ENCODE measurements around the gene MAG. TPM values are rescaled to one million over a fixed set of nuclear protein-coding genes. Genes with fewer than 3 reads are reported as not detected.
"Not testable (repeated sequence)": the region's sequence is repeated elsewhere in the genome, so short reads cannot be mapped to it uniquely, and the experiment has no call there.

MAG gene
- total RNA-seq, 1 donor = 0.27 TPM

DNA sequence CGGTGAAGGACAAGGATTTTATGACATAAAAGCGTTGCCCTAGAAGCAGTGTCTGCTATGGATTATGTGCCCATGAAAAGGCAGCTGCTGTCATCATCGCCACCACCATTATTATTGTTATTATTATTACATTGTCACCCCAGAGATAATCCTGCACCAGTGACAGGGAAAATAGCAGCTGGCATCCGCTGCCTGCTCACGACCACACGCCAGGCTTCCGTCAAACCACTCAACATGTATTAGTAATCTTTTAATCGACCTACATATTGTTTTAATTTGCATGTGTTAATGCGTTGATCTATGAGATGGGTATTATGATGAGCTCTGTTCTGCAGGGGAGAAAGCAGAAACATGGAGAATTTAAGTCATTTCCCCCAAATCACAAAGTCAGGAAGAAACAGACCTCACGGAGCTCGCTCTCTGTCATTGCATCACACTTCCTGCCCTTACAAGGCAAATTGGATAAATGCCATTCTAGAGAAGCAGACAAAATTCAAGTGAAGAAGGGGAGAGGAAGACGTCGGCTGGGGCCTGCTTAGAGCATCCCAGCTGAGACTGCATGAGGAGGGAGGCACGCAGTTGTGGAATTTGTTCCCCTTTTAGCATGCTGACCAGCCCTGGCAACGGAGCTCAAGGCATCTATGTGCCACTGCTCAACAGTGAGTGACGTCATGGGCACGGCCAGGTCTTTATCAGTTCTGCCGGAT is 66.1 kb downstream of the MAG start, which contains the start of gene FFAR3:
TSS of gene FFAR3 (plus strand) at position 594 of the 707 bp plus-strand sequence. CDS start 431 bp downstream, outside the sequence.
- DNase-seq (ENCODE audit: low read depth in 2 of 3, low spot score in 2 of 3) = peak in 2 of 3 donors; percentile 50 to 66

DNA sequence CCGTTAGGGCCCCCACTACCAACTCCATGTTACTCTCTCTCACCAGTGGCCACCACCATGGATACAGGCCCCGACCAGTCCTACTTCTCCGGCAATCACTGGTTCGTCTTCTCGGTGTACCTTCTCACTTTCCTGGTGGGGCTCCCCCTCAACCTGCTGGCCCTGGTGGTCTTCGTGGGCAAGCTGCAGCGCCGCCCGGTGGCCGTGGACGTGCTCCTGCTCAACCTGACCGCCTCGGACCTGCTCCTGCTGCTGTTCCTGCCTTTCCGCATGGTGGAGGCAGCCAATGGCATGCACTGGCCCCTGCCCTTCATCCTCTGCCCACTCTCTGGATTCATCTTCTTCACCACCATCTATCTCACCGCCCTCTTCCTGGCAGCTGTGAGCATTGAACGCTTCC is 66.9 kb downstream of the MAG start:
- DNase-seq (ENCODE audit: low read depth in 2 of 3, low spot score in 2 of 3) = not testable (repeated sequence)

DNA sequence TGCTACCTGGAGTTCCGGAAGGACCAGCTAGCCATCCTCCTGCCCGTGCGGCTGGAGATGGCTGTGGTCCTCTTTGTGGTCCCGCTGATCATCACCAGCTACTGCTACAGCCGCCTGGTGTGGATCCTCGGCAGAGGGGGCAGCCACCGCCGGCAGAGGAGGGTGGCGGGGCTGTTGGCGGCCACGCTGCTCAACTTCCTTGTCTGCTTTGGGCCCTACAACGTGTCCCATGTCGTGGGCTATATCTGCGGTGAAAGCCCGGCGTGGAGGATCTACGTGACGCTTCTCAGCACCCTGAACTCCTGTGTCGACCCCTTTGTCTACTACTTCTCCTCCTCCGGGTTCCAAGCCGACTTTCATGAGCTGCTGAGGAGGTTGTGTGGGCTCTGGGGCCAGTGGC is 67.4 kb downstream of the MAG start:
- not testable (repeated sequence) for DNase-seq (ENCODE audit: low read depth in 2 of 3, low spot score in 2 of 3)

DNA sequence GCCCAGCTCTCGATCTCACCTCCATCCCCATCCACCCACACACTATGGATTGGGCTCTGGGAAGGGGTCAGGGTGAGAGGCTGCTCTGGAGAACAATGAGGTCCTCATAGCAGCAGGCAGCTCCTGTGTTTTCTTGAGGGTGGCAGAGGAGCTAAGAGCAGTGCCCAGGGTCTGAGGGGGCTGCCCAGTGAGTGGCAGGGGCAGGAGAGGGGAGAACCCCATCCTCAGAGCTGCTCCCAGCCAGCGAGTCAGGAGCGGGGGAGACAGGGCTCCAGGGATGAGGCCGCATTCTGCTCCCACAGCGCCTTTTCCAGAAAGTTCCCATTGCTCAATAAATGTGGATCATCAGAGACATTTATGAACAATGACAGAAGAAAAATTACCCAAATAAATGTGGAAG is 68.1 kb downstream of the MAG start:
- not testable (repeated sequence) for DNase-seq (ENCODE audit: low read depth in 2 of 3, low spot score in 2 of 3)

DNA sequence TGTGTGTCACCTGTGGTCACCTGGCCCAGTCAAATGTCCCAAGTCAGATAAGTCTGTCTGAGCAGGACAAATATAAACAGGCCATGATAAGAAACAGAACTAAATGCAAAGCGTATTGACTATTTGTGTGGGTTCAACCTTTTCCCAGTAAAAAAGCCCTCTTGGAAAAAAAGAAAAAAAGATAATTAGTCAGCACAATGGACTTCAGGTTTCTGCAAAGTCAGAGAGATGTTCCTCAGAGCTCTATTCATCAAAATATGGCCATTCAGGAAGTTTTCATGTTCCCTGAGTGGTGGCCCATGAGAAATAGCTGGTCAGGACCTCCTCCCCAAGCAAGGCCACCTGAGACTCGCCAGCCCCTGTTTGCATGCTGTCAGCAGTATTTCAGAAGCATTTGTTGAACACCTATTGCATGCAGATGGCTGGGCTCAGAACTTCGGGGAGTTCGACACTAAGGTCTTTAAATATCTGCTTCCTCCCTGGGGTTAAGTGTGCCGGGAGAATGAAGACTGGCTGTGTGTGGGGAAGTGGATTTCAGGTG is 69.0 kb downstream of the MAG start:
- no peak for DNase-seq (ENCODE audit: low read depth in 2 of 3, low spot score in 2 of 3)

DNA sequence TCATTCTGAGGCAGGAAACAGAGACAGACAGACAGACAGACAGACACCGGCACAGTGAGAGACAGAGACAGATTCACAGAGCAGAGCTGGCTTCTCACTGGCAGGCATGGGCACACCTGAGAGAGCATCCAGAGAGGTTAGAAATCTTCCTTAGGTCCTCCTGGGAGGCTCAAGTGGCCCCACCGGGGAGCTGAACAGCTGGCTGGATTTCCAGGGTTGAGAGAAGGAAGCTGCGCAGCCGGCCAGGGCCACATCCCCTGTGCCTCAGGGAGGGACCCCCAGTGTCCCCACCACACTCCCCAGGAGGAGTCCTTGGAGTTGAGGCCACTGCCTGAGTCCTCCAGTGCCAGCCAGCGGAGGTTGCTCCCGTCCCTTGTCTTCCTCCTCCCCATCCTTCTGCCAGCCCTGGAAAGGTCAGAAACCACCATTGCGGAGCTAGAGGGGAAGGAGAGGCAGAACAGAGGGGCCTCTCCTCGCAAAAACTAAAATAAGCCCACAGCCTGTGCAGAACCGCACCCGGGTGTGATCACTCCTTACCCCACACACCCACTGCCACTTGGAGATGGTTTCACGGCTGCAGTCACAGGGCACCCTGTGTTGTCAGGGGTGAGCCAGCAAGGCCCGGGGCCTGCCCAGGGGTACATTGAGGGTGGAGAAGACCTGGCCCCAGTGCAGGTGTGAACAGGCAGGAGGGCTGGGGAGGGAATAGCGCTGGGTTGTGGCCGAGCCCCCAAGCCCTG is 70.5 kb downstream of the MAG start:
- DNase-seq (ENCODE audit: low read depth in 2 of 3, low spot score in 2 of 3) = no peak

DNA sequence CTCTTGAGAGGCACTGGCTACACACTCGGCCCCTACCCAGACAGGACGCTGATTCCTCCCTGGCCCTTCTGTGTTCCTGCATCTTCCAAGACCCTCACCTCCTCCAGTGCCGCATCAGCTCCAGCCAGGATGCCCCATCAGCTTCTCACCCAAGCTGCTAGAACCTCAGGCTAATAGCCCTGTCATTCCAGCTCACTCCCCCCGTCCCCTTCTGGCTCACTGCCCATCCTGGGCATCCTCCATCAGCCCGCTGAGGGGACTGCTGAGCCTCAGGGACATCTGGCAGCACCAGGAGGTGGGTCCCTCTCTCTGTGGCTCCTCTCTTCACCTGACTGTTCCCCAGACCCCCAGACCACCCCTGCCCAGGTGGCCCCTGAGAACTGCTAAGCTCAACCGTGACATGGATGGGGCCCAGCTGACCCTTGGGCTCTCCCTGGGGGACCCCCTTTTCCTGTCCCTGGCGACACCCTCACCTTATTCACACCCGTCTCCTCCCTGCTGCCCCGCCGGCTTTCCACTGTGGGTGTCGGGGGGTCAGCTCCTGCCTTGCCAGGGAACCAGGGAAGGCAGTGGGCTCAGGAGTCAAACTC is 71.1 kb downstream of the MAG start:
- no peak for DNase-seq (ENCODE audit: low read depth in 2 of 3, low spot score in 2 of 3)

Other genes with a start within 250 kb of the MAG start
- 0.81 TPM for gene FXYD3, start 176.3 kb upstream of the MAG start, total RNA-seq
- 0.27 TPM for gene LGI4, start 157.1 kb upstream of the MAG start, total RNA-seq
- not detected for gene FXYD1, start 153.3 kb upstream of the MAG start, total RNA-seq
- not detected for gene FXYD7, start 148.9 kb upstream of the MAG start, total RNA-seq
- 319 TPM for gene FXYD5, start 137.4 kb upstream of the MAG start, total RNA-seq
- gene FAM187B, start 63.4 kb upstream of the MAG start, total RNA-seq = not detected
- 14.3 TPM for gene LSR, start 43.2 kb upstream of the MAG start, total RNA-seq
- 160 TPM for gene USF2, start 23.2 kb upstream of the MAG start, total RNA-seq
- 0.27 TPM for gene HAMP, start 9.6 kb upstream of the MAG start, total RNA-seq
- 11.0 TPM for gene CD22, start 37.0 kb downstream of the MAG start, total RNA-seq
- gene FFAR1, start 55.7 kb downstream of the MAG start, total RNA-seq = 0.27 TPM
- 0.54 TPM for gene FFAR3, start 66.3 kb downstream of the MAG start, total RNA-seq
- gene GPR42, start 78.9 kb downstream of the MAG start, total RNA-seq = not detected
- 0.54 TPM for gene FFAR2, start 156.1 kb downstream of the MAG start, total RNA-seq
- gene KRTDAP, start 198.3 kb downstream of the MAG start, total RNA-seq = not detected
- 1.6 TPM for gene DMKN, start 221.5 kb downstream of the MAG start, total RNA-seq
- gene SBSN, start 236.2 kb downstream of the MAG start, total RNA-seq = not detected
- not detected for gene GAPDHS, start 241.3 kb downstream of the MAG start, total RNA-seq